GM18858 (cell line): ENCODE measurements around the gene KRT80.

Source experiments
- ATAC-seq: cut with Tn5 transposase; IDR thresholded peaks from one replicate; pipeline ENCODE4 v1.9.1; 2021; ENCODE audit not compliant: unreplicated experiment

The KRT80 gene

GRCh38 chr12:52181746-52182145, 10.1 kb downstream of the KRT80 start:
- no peak for ATAC-seq

GRCh38 chr12:52180971-52181628, 10.7 kb downstream of the KRT80 start:
- no peak for ATAC-seq

- ATAC-seq = no peak
Measured at GRCh38 chr12:52179396-52179973, 12.3 kb downstream of the KRT80 start.

GRCh38 chr12:52178984-52179383, 12.8 kb downstream of the KRT80 start:
- ATAC-seq = no peak

GRCh38 chr12:52178443-52178842, 13.4 kb downstream of the KRT80 start:
- ATAC-seq = no peak

GRCh38 chr12:52175371-52176350, 16.2 kb downstream of the KRT80 start:
- ATAC-seq = no peak

GRCh38 chr12:52173526-52173925, 18.3 kb downstream of the KRT80 start:
- no peak for ATAC-seq

- ATAC-seq = no peak
Measured at GRCh38 chr12:52172956-52173355, 18.9 kb downstream of the KRT80 start.

GRCh38 chr12:52171950-52172512, 19.8 kb downstream of the KRT80 start:
- no peak for ATAC-seq

GRCh38 chr12:52170827-52171226, 21.0 kb downstream of the KRT80 start:
- no peak for ATAC-seq

GRCh38 chr12:52169886-52170285, 21.9 kb downstream of the KRT80 start:
- ATAC-seq = no peak

- ATAC-seq = no peak
Measured at GRCh38 chr12:52168019-52168717, 23.6 kb downstream of the KRT80 start.

GRCh38 chr12:52167526-52167925, 24.3 kb downstream of the KRT80 start:
- no peak for ATAC-seq

GRCh38 chr12:52166672-52167071, 25.1 kb downstream of the KRT80 start:
- ATAC-seq = no peak

- ATAC-seq = no peak
Measured at GRCh38 chr12:52165096-52165855, 26.5 kb downstream of the KRT80 start.

- no peak for ATAC-seq
Measured at GRCh38 chr12:52164624-52165023, 27.2 kb downstream of the KRT80 start.

- no peak for ATAC-seq
Measured at GRCh38 chr12:52162981-52163380, 28.8 kb downstream of the KRT80 start.

GRCh38 chr12:52160200-52160599, 31.6 kb downstream of the KRT80 start:
- ATAC-seq = no peak

GRCh38 chr12:52157566-52158150, 34.2 kb downstream of the KRT80 start:
- ATAC-seq = no peak
